ENCODE results near the gene SORL1.

SORL1 gene

DNA sequence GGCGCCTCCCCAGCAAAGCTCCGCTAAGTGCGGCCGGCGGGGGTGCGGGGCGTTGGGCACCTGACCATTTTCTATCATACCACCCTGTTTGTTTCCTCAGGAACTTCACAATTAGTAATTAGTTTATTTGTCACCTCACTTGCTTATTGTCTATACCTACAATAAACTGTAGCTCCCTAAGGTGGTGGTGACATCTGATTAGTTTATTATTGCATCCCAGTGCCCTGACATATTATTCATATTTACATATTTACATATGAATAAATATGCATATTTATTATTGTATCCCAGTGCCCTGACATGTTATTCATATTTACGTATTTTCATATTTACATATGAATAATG lies 24.7 kb upstream of the SORL1 start:
- WGBS, 2 experiments (ENCODE audit: insufficient coverage in 2 of 2), result no CpG with 5 or more reads among the region's 8 CpGs
- Histone ChIP-seq H3K27ac (ENCODE audit: low read depth, low read length, severe bottlenecking) (no peak overlapping the region), H3K36me3 (ENCODE audit: control insufficient read depth, insufficient read depth, low read length) (no peaks in the 10 kb centered on the region), H3K4me3 (ENCODE audit: extremely low read depth, insufficient read depth, low read length, poor library complexity, severe bottlenecking) (peak overlapping the region; percentile 9), H3K4me1 (ENCODE audit: control insufficient read depth, insufficient read depth, low read length, poor library complexity, severe bottlenecking) (no peaks in the 10 kb centered on the region), H3K9me3 (ENCODE audit: control insufficient read depth, low read length) (no peaks in the 10 kb centered on the region)

DNA sequence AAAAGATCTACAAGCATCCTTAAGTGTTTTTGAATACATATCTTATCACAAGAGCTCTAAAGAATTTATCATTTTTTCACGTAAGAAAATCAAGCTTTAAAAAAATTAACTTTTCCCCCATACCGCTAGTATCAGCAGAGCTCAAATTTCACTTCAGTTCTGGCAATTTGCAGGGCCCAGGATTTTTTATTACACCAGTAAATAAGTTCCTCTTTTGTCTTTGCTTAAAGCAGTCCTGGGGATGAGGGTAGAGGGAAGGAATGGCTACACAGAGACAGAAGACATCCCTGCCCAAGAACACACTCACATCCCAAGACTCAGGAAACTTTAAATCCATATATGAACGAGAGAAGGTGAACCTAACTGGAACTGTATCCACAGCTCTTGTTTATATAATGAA lies 22.6 kb upstream of the SORL1 start:
- H3K27ac ChIP-seq (ENCODE audit: low read depth, low read length, severe bottlenecking), result no peak overlapping the region
- no peaks in the 10 kb centered on the region for H3K9me3 ChIP-seq (ENCODE audit: control insufficient read depth, low read length)
- H3K36me3 ChIP-seq (ENCODE audit: control insufficient read depth, insufficient read depth, low read length), result no peaks in the 10 kb centered on the region
- 60 to 94% methylated on average over 2 of the region's 3 CpGs for WGBS, 2 experiments (ENCODE audit: insufficient coverage in 2 of 2)
- no peak overlapping the region for H3K4me3 ChIP-seq (ENCODE audit: extremely low read depth, insufficient read depth, low read length, poor library complexity, severe bottlenecking)
- no peaks in the 10 kb centered on the region for H3K4me1 ChIP-seq (ENCODE audit: control insufficient read depth, insufficient read depth, low read length, poor library complexity, severe bottlenecking)

DNA sequence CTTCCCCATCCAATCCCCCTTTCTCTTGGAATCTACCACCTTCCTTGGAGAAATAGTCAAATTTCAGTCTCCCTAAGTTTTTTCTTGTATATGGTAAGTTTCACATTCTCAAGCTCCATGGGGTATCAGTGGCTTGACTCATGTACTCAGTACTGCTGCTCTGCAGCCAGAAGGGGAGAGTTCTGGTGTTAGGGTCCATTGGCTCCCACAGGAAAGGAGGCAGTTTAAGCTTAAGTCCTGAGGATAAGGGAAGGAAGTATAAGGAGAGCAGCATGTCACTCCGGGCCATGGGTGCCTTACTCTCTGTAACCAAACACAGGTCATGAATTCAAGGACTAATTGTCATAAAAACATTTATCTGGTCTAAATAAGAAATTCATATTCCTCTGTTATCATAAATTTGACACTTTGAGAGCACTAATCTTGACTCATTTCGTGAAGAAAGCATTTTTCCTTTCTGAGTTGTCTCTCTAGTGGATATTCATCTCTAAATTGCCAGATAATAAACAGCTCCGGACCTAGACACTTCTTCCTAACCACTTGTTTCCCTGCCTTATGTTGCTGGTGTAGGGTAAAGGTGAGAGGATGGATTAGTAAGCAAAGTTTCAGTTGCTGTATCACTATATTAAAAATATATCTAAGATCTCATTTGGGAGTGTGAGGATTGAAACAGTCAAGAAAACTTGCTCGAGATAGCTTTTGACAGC lies 20.1 kb upstream of the SORL1 start:
- Histone ChIP-seq H3K36me3 (ENCODE audit: control insufficient read depth, insufficient read depth, low read length) (no peaks in the 10 kb centered on the region), H3K9me3 (ENCODE audit: control insufficient read depth, low read length) (no peaks in the 10 kb centered on the region), H3K4me1 (ENCODE audit: control insufficient read depth, insufficient read depth, low read length, poor library complexity, severe bottlenecking) (no peaks in the 10 kb centered on the region), H3K27ac (ENCODE audit: low read depth, low read length, severe bottlenecking) (no peak overlapping the region), H3K4me3 (ENCODE audit: extremely low read depth, insufficient read depth, low read length, poor library complexity, severe bottlenecking) (no peak overlapping the region)
- 73 to 82% methylated on average over 2 of the region's 4 CpGs for WGBS, 2 experiments (ENCODE audit: insufficient coverage in 2 of 2)

DNA sequence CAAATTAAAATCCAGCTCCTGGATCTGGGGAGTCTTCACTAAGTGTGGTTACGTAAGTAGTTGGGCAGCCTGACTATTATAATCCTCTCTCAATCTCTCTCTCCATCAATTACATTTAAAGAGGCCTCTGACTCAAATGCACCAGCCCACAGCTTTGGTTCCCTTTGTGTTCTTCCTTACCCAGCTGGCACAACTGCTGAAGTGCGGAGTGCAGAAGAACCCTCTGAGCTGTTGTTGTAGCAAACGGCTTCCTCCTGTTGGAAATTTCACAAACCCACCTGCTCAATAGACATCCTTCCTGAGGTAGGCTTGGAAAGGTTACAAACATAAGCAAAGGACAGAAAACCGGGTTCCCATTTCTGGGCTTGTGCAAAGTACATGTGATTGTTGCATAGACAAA lies 17.0 kb upstream of the SORL1 start:
- Histone ChIP-seq H3K9me3 (ENCODE audit: control insufficient read depth, low read length) (no peaks in the 10 kb centered on the region), H3K4me1 (ENCODE audit: control insufficient read depth, insufficient read depth, low read length, poor library complexity, severe bottlenecking) (no peaks in the 10 kb centered on the region), H3K4me3 (ENCODE audit: extremely low read depth, insufficient read depth, low read length, poor library complexity, severe bottlenecking) (no peak overlapping the region), H3K27ac (ENCODE audit: low read depth, low read length, severe bottlenecking) (no peak overlapping the region), H3K36me3 (ENCODE audit: control insufficient read depth, insufficient read depth, low read length) (no peaks in the 10 kb centered on the region)
- 42% methylated on average over 2 of the region's 4 CpGs; no CpG with 5 or more reads in 1 of the 2 experiments for WGBS, 2 experiments (ENCODE audit: insufficient coverage in 2 of 2)

DNA sequence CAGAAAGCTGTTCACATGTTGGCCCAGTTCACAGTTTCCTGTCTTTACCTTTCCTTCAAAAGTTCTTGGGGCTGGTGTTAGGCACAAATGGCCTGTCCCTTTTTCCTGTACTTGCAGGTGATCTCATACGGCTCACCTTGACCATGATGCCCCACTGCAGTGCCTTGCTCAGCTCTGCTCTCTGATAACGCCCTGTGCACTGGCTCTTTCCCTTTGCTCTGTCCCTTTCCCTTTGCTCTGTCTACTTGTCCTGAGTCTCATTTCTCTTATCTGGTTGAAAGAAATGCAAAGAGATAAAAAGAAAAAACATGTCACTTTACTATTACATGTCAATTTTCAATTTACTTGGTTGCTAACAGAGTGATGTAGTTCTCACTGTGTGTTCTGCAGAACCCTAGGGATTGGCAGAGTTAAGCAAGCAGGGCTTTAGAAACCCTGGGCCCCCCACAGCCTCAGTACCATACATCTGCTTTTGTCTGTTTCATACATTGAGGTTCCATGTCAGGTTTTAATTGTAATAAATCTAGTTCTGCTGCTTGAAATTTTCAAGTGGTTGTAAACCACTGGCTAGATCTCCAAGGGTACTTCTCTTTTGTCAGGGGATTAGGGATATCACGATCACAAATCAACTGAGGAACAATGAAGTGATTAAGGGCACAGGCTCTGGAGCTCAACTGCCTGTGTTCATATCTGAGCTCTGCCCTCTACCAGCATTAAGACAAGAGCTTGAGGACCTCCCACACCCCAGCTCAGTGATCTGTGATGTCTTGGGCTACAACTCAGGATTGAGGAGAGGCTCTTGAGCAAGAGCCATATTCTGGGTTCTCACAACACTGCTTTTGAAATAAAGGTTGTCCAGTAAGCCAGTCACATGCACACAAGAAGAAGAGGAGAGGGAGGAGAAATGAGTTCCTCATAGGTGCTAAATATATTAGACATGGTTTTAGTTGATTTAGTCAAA lies 16.3 kb upstream of the SORL1 start:
- no peak overlapping the region for H3K27ac ChIP-seq (ENCODE audit: low read depth, low read length, severe bottlenecking)
- no peaks in the 10 kb centered on the region for H3K9me3 ChIP-seq (ENCODE audit: control insufficient read depth, low read length)
- WGBS, 2 experiments (ENCODE audit: insufficient coverage in 2 of 2), result 83 to 91% methylated on average over 2 to 3 of the region's 3 CpGs
- no peaks in the 10 kb centered on the region for H3K36me3 ChIP-seq (ENCODE audit: control insufficient read depth, insufficient read depth, low read length)
- H3K4me3 ChIP-seq (ENCODE audit: extremely low read depth, insufficient read depth, low read length, poor library complexity, severe bottlenecking), result no peak overlapping the region
- no peaks in the 10 kb centered on the region for H3K4me1 ChIP-seq (ENCODE audit: control insufficient read depth, insufficient read depth, low read length, poor library complexity, severe bottlenecking)

DNA sequence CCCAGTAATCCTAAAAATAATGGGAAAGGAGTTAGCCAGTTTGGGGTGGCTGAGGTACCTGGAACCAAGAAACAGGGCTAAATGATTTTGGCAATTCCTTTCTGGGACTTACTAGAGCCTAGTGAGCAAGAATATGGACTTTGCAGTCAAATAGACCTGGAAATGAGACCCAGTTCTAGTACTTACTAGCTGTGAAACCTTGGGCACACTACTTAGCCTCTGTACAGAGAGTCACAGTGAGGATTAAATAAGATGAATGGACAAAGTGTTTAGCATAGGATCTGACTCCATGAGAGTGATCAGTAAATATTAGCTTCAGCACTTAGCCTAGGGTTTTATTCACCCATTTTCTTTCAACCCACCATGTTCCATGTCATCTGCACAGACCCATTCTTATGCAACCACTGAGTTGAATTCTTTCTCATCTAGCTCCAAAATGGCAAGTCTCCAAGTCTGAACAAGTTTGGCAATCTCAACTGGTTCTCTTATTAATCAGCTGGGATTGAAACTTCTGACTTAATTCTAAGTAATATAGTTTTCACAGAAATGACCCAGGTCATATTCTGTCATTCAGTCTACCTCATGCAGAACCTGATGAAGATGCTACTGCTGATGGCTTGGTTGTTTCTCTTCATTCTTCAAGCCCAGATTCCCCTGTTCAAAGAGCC lies 15.0 kb upstream of the SORL1 start:
- Histone ChIP-seq H3K27ac (ENCODE audit: low read depth, low read length, severe bottlenecking) (no peak overlapping the region), H3K9me3 (ENCODE audit: control insufficient read depth, low read length) (no peaks in the 10 kb centered on the region), H3K4me3 (ENCODE audit: extremely low read depth, insufficient read depth, low read length, poor library complexity, severe bottlenecking) (no peak overlapping the region), H3K4me1 (ENCODE audit: control insufficient read depth, insufficient read depth, low read length, poor library complexity, severe bottlenecking) (no peaks in the 10 kb centered on the region), H3K36me3 (ENCODE audit: control insufficient read depth, insufficient read depth, low read length) (no peaks in the 10 kb centered on the region)

DNA sequence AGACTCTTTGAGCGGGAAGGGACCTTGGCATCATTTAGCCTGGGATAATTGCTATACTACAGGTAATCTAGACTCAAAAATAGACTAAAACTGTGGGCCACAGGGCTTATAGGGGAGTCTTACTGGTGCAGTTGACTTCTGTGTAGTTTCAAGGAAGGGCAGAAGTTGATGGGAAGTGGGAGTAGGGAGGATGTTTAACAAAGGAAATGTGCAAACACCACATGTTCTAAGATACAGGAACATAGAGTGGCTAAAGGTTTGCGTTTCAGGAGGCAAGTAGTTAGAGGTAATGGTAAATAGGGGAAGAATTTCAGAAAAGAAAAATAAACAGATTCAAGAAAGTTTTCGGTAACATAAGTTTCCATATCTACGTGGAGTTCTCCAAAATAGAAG lies 14.4 kb upstream of the SORL1 start:
- Histone ChIP-seq H3K4me1 (ENCODE audit: control insufficient read depth, insufficient read depth, low read length, poor library complexity, severe bottlenecking) (no peaks in the 10 kb centered on the region), H3K36me3 (ENCODE audit: control insufficient read depth, insufficient read depth, low read length) (no peaks in the 10 kb centered on the region), H3K9me3 (ENCODE audit: control insufficient read depth, low read length) (no peaks in the 10 kb centered on the region), H3K27ac (ENCODE audit: low read depth, low read length, severe bottlenecking) (no peak overlapping the region), H3K4me3 (ENCODE audit: extremely low read depth, insufficient read depth, low read length, poor library complexity, severe bottlenecking) (no peak overlapping the region)
- 91% methylated on average over 2 to 4 of the region's 4 CpGs for WGBS, 2 experiments (ENCODE audit: insufficient coverage in 2 of 2)

DNA sequence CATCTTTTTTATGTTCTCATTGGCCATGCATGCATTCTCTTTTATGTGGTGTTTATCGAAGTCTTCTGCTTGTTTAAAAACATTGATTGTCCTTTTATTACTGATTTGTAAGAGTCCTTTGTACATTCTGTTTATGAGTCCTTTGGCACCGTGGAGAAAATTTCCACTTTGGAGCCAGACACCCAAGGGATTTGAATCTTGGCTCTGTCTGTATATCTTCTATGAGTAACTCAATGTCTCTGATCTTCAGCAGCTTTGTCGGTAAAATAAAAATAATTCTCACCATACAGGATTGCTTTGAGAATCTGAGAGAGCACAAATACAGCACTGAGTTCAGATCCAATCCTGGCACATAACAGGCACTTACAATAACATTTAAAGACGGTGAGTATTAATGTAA lies 12.8 kb upstream of the SORL1 start:
- H3K4me1 ChIP-seq (ENCODE audit: control insufficient read depth, insufficient read depth, low read length, poor library complexity, severe bottlenecking), result no peaks in the 10 kb centered on the region
- 100% methylated on average over 1 of the region's 4 CpGs; no CpG with 5 or more reads in 1 of the 2 experiments for WGBS, 2 experiments (ENCODE audit: insufficient coverage in 2 of 2)
- no peak overlapping the region for H3K4me3 ChIP-seq (ENCODE audit: extremely low read depth, insufficient read depth, low read length, poor library complexity, severe bottlenecking)
- no peaks in the 10 kb centered on the region for H3K9me3 ChIP-seq (ENCODE audit: control insufficient read depth, low read length)
- no peaks in the 10 kb centered on the region for H3K36me3 ChIP-seq (ENCODE audit: control insufficient read depth, insufficient read depth, low read length)
- H3K27ac ChIP-seq (ENCODE audit: low read depth, low read length, severe bottlenecking), result no peak overlapping the region

DNA sequence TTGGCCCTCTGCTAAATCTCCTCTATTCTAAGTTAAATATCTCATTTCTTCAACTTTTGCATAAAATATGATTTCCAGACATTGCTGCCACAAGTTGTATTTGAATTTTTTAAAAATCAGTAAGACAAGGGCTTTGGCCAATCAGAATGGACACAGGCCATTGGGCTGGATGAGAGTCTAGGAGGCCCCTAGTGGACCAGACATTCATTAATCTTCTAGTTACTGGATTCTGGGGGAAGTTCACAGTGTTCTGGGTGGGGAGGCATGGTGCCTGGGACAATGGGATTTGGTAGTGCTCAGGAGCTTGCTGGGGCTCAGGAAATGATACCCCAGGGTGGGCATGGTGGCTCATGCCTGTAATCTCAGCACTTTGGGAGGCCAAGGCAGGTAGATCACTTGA lies 12.4 kb upstream of the SORL1 start:
- H3K9me3 ChIP-seq (ENCODE audit: control insufficient read depth, low read length), result no peaks in the 10 kb centered on the region
- no peak overlapping the region for H3K27ac ChIP-seq (ENCODE audit: low read depth, low read length, severe bottlenecking)
- H3K4me1 ChIP-seq (ENCODE audit: control insufficient read depth, insufficient read depth, low read length, poor library complexity, severe bottlenecking), result no peaks in the 10 kb centered on the region
- H3K4me3 ChIP-seq (ENCODE audit: extremely low read depth, insufficient read depth, low read length, poor library complexity, severe bottlenecking), result no peak overlapping the region
- no peaks in the 10 kb centered on the region for H3K36me3 ChIP-seq (ENCODE audit: control insufficient read depth, insufficient read depth, low read length)

DNA sequence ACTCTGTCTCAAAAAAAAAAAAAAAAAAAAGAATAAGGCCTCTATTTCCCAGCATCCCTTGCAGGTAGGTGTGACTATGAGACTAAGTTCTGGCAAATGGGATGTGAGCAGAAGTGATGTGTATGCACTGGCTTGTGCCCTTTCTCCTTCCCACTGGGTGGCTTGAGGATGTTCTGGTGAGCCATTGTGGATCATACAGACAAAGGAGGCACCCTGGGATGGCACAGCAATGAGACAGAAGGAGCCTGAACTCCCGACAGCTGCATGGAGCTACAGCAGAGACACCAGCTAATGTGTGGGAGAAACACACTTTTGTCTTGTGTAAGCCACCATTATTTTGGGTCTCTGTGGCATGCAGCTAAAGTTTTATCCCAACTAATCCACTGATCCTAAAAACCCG lies 10.6 kb upstream of the SORL1 start:
- Histone ChIP-seq H3K9me3 (ENCODE audit: control insufficient read depth, low read length) (no peaks in the 10 kb centered on the region), H3K36me3 (ENCODE audit: control insufficient read depth, insufficient read depth, low read length) (no peaks in the 10 kb centered on the region), H3K27ac (ENCODE audit: low read depth, low read length, severe bottlenecking) (no peak overlapping the region), H3K4me3 (ENCODE audit: extremely low read depth, insufficient read depth, low read length, poor library complexity, severe bottlenecking) (no peak overlapping the region), H3K4me1 (ENCODE audit: control insufficient read depth, insufficient read depth, low read length, poor library complexity, severe bottlenecking) (no peaks in the 10 kb centered on the region)
- WGBS, 2 experiments (ENCODE audit: insufficient coverage in 2 of 2), result 60 to 80% methylated on average over 1 of the region's 2 CpGs

Measured in mesodermal cell (in vitro differentiated cells).